HCT116 (cell line): ENCODE results near the gene PHACTR1.

Experiments
- EZH2 ChIP-seq: fragments of 200-600 bp; sonication (generic); IDR thresholded peaks from 2 replicates; pipeline ENCODE4 v1.6.1; 2017; ENCODE audit warnings: antibody characterized with exemption, mixed run types
- TF ChIP-seq, protein P1 (sequence below), 3 experiments: fragments of 200-600 bp in 1 of 3; sonication (generic) in 1 of 3; IDR thresholded peaks in 2 of 3; conservative IDR thresholded peaks in 1 of 3; 2 replicates each; pipeline ENCODE4 v1.5.1; 2012 to 2017; ENCODE audit warnings: low read depth in 2 of 3, low read length in 2 of 3, antibody characterized with exemption in 1 of 3, borderline replicate concordance in 1 of 3, control low read depth in 1 of 3, mild to moderate bottlenecking in 1 of 3, mixed read lengths in 1 of 3, mixed run types in 1 of 3, moderate library complexity in 1 of 3; ENCODE audit not compliant: insufficient read depth in 1 of 3

DNA sequence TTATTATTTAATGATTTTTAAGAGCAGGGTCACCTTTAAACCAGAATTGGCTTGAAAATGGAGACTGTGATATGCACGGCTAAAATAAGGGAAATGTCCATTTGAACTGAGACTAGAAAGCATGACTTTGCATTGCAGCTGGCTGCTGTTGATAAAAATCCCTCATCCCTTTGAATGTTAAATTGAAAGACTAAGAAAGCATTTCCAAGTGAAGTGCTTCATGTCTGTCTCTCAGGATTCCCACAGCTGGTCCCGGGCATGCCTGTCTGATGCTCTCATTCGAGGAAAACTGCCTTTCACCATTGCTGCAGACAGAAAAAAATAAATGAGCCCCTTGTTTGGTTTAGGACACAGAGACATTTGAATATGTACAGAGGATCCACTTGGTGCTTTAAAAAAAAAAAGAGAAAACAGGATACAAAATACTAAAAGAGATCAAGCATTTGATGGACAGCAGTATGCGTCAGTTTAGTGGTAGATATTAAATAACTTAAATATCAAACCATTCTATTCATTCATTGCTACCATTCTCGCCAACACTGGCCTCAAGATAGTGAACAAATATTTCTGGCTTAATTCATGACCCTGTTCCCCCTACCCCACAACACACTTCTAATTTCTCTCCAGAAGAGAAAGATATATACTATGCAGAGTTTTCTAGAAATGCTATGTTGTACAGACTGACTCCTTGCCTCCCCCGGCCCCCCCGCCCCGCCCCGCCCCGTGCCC, 556.8 kb downstream of the PHACTR1 start:
- no peak for TF ChIP-seq EZH2
- TF ChIP-seq, protein P1, sequence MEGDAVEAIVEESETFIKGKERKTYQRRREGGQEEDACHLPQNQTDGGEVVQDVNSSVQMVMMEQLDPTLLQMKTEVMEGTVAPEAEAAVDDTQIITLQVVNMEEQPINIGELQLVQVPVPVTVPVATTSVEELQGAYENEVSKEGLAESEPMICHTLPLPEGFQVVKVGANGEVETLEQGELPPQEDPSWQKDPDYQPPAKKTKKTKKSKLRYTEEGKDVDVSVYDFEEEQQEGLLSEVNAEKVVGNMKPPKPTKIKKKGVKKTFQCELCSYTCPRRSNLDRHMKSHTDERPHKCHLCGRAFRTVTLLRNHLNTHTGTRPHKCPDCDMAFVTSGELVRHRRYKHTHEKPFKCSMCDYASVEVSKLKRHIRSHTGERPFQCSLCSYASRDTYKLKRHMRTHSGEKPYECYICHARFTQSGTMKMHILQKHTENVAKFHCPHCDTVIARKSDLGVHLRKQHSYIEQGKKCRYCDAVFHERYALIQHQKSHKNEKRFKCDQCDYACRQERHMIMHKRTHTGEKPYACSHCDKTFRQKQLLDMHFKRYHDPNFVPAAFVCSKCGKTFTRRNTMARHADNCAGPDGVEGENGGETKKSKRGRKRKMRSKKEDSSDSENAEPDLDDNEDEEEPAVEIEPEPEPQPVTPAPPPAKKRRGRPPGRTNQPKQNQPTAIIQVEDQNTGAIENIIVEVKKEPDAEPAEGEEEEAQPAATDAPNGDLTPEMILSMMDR (IDR thresholded peaks at IDR 0.05 in 2 of 3, conservative IDR thresholded peaks at IDR 0.05 in 1 of 3; ENCODE audit: borderline replicate concordance in 1 of 3, insufficient read depth in 1 of 3, low read depth in 2 of 3, low read length in 2 of 3), result no peak
